ENCODE measurements around the gene TFB2M.

The TFB2M gene

DNA sequence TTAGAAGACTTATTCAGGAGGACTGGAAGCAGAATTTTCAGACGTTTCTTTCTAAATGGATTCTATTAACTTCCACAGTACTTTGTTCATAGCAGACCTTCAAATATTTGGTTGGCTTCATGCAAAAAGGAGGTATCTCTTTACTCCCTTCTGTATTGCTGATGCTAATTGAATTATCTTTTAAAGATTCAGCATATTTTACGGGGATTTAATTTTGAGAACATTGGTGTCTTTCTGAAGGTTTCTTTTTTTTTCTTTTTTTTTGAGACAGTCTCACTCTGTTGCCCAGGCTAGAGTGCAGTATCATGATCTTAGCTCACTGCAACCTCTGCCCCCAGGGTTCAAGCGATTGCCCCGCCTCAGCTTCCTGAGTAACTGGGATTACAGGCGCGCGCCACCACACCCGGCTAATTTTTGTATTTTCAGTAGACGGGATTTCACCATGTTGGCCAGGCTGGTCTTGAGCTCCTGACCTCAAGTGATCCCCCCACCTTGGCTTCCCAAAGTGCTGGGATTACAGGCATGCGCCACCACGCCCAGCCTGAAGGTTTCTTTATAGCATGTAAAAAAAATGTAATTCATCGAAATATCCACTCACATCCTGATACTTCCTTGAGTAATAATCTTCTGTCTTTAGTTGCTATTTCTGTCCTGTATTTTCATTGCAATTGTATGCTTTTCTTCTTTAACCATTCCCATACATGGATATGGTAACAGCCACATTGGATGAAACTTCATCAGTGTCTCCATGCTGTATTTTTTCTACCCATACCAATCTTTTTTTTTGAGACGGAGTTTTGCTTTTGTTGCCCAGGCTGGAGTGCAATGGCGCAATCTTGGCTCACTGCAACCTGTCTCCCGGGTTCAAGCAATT is 14.7 kb upstream of the TFB2M start:
- no peak overlapping the region for H2AFZ ChIP-seq (ENCODE audit: low read depth, low read length)
- WGBS, result 95% methylated on average over 10 of the region's 15 CpGs
- H2BK5ac ChIP-seq (ENCODE audit: low read depth, low read length, poor library complexity, severe bottlenecking), result no peak overlapping the region
- no peak overlapping the region for H2AK5ac ChIP-seq (ENCODE audit: low read length, severe bottlenecking)
- no peak overlapping the region for H3K4me3 ChIP-seq (ENCODE audit: insufficient read depth in 1 of 2, low read depth in 1 of 2, low read length in 2 of 2)
- no peak overlapping the region for H3K27ac ChIP-seq (ENCODE audit: low read length, poor library complexity, severe bottlenecking)
- H3K79me1 ChIP-seq (replicated peaks; ENCODE audit: low read length, poor library complexity, severe bottlenecking), result peaks cover 27% of the 10 kb centered on the region
- H3K36me3 ChIP-seq (ENCODE audit: control insufficient read depth in 1 of 2, insufficient read depth in 2 of 2, low read depth in 1 of 2, low read length in 2 of 2), result peaks cover 3 to 10% of the 10 kb centered on the region in 2 experiments
- H2BK120ac ChIP-seq (ENCODE audit: low read depth, low read length), result no peak overlapping the region
- no peak for DNase-seq
- peaks cover 4% of the 10 kb centered on the region for H3K4me1 ChIP-seq (ENCODE audit: control insufficient read depth, insufficient read depth, low read depth, low read length)
- H2BK12ac ChIP-seq (ENCODE audit: low read length in 2 of 2), result no peak overlapping the region
- H2BK15ac ChIP-seq (ENCODE audit: low read depth, poor library complexity, severe bottlenecking), result no peak overlapping the region
- no peak overlapping the region for H3K23ac ChIP-seq (ENCODE audit: low read length in 2 of 2)
- H3K14ac ChIP-seq (ENCODE audit: low read length in 2 of 2), result no peak overlapping the region
- no peak overlapping the region for H3K4ac ChIP-seq (ENCODE audit: low read depth in 1 of 2, low read length in 2 of 2)
- no peaks in the 10 kb centered on the region for H3K9me3 ChIP-seq (ENCODE audit: control insufficient read depth, low read length)
- no peak overlapping the region for H3K4me2 ChIP-seq (ENCODE audit: low read length, poor library complexity, severe bottlenecking)
- peak overlapping the region; percentile 69 for H3K9ac ChIP-seq (ENCODE audit: low read length)
- H4K8ac ChIP-seq (ENCODE audit: low read length), result no peak overlapping the region
- no peak overlapping the region for H4K91ac ChIP-seq (ENCODE audit: low read length)
- H3K18ac ChIP-seq (ENCODE audit: low read depth in 1 of 2, low read length in 2 of 2), result no peak overlapping the region
- no peaks in the 10 kb centered on the region for H3K27me3 ChIP-seq (ENCODE audit: control insufficient read depth in 1 of 2, insufficient read depth in 1 of 2, low read length in 2 of 2)

DNA sequence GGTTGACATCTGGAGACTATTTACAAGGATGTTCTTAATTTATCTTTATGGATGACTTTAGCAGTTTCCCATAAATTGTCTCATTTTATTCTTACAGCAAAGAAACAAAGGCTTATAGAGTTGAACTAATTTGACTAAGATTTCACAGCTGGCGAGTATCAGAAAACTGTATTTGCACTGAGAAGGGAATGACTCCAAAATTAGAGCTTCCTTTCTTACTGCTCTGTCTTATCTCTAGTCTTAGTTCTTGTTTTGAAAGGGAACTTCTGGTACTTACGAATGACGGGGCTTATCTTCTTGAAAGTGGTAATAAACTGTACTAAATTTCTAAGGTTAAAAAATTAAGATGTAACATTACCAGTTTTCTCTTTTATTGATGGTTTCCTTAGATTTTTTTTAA is 13.8 kb upstream of the TFB2M start:
- no peak overlapping the region for H2BK12ac ChIP-seq (ENCODE audit: low read length in 2 of 2)
- H3K4me2 ChIP-seq (ENCODE audit: low read length, poor library complexity, severe bottlenecking), result no peak overlapping the region
- no peak overlapping the region for H3K4ac ChIP-seq (ENCODE audit: low read depth in 1 of 2, low read length in 2 of 2)
- H3K14ac ChIP-seq (ENCODE audit: low read length in 2 of 2), result no peak overlapping the region
- H3K18ac ChIP-seq (ENCODE audit: low read depth in 1 of 2, low read length in 2 of 2), result no peak overlapping the region
- peaks cover 4% of the 10 kb centered on the region for H3K4me1 ChIP-seq (ENCODE audit: control insufficient read depth, insufficient read depth, low read depth, low read length)
- H3K27ac ChIP-seq (ENCODE audit: low read length, poor library complexity, severe bottlenecking), result no peak overlapping the region
- no peak overlapping the region for H2AK5ac ChIP-seq (ENCODE audit: low read length, severe bottlenecking)
- H2AFZ ChIP-seq (ENCODE audit: low read depth, low read length), result no peak overlapping the region
- no peak overlapping the region for H3K4me3 ChIP-seq (ENCODE audit: insufficient read depth in 1 of 2, low read depth in 1 of 2, low read length in 2 of 2)
- H4K91ac ChIP-seq (ENCODE audit: low read length), result no peak overlapping the region
- H2BK15ac ChIP-seq (ENCODE audit: low read depth, poor library complexity, severe bottlenecking), result no peak overlapping the region
- peaks cover 26% of the 10 kb centered on the region for H3K79me1 ChIP-seq (replicated peaks; ENCODE audit: low read length, poor library complexity, severe bottlenecking)
- no peaks in the 10 kb centered on the region for H3K27me3 ChIP-seq (ENCODE audit: control insufficient read depth in 1 of 2, insufficient read depth in 1 of 2, low read length in 2 of 2)
- no peak overlapping the region for H2BK120ac ChIP-seq (ENCODE audit: low read depth, low read length)
- peak overlapping the region; percentile 69 for H3K9ac ChIP-seq (ENCODE audit: low read length)
- 86% methylated on average over 1 of the region's 3 CpGs for WGBS
- no peak overlapping the region for H4K8ac ChIP-seq (ENCODE audit: low read length)
- no peak overlapping the region for H3K23ac ChIP-seq (ENCODE audit: low read length in 2 of 2)
- peaks cover 3 to 10% of the 10 kb centered on the region in 2 experiments for H3K36me3 ChIP-seq (ENCODE audit: control insufficient read depth in 1 of 2, insufficient read depth in 2 of 2, low read depth in 1 of 2, low read length in 2 of 2)
- peak; percentile 24 for DNase-seq
- no peaks in the 10 kb centered on the region for H3K9me3 ChIP-seq (ENCODE audit: control insufficient read depth, low read length)
- H2BK5ac ChIP-seq (ENCODE audit: low read depth, low read length, poor library complexity, severe bottlenecking), result no peak overlapping the region

GRCh38 chr1:246577720-246578106 is 11.7 kb upstream of the TFB2M start:
- 79% methylated on average over 2 of the region's 2 CpGs for WGBS

DNA sequence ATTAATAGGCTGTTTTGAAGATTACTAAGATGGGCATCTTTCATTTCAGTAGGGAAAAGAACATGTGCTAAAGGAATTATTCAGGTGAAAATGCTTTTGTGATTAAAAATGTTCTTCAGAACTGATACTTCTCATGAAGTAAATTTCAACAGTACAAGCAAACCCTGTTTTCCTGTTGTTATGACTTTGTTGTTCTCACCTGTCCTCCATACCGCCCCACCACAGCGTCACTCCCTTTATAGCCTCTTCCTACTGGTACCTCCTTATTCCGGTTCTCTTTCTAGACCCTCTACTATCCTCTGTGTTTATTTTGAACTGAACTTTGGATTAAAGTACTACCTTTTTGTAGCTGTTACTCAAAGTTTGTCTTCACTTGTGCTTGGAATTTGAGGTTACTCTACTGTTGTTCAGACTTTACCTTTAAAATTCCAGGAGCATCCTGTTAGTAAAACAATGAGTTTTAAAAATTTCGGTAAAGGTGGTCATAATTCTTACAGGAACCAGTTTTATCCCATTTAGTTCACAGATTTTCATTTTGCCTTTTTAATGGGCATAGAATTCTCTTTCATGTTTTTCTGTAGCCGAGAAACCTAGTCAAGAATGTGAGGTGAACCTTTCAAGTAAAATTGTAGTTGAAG is 11.1 kb upstream of the TFB2M start:
- Histone ChIP-seq H3K27me3 (ENCODE audit: control insufficient read depth in 1 of 2, insufficient read depth in 1 of 2, low read length in 2 of 2) (no peaks in the 10 kb centered on the region), H3K79me1 (replicated peaks; ENCODE audit: low read length, poor library complexity, severe bottlenecking) (peaks cover 19% of the 10 kb centered on the region), H3K4ac (ENCODE audit: low read depth in 1 of 2, low read length in 2 of 2) (no peak overlapping the region), H4K8ac (ENCODE audit: low read length) (no peak overlapping the region), H2AFZ (ENCODE audit: low read depth, low read length) (no peak overlapping the region), H2BK12ac (ENCODE audit: low read length in 2 of 2) (no peak overlapping the region), H3K14ac (ENCODE audit: low read length in 2 of 2) (no peak overlapping the region), H3K23ac (ENCODE audit: low read length in 2 of 2) (no peak overlapping the region), H3K9me3 (ENCODE audit: control insufficient read depth, low read length) (no peaks in the 10 kb centered on the region), H3K27ac (ENCODE audit: low read length, poor library complexity, severe bottlenecking) (no peak overlapping the region), H3K36me3 (ENCODE audit: control insufficient read depth in 1 of 2, insufficient read depth in 2 of 2, low read depth in 1 of 2, low read length in 2 of 2) (peaks cover 0 to 2% of the 10 kb centered on the region in 2 experiments), H2BK5ac (ENCODE audit: low read depth, low read length, poor library complexity, severe bottlenecking) (no peak overlapping the region), H2BK120ac (ENCODE audit: low read depth, low read length) (no peak overlapping the region), H3K9ac (ENCODE audit: low read length) (no peak overlapping the region), H3K4me1 (ENCODE audit: control insufficient read depth, insufficient read depth, low read depth, low read length) (peaks cover 3% of the 10 kb centered on the region), H4K91ac (ENCODE audit: low read length) (no peak overlapping the region), H3K4me3 (ENCODE audit: insufficient read depth in 1 of 2, low read depth in 1 of 2, low read length in 2 of 2) (no peak overlapping the region), H3K4me2 (ENCODE audit: low read length, poor library complexity, severe bottlenecking) (no peak overlapping the region), H2BK15ac (ENCODE audit: low read depth, poor library complexity, severe bottlenecking) (no peak overlapping the region), H2AK5ac (ENCODE audit: low read length, severe bottlenecking) (no peak overlapping the region), H3K18ac (ENCODE audit: low read depth in 1 of 2, low read length in 2 of 2) (no peak overlapping the region)
- no peak for DNase-seq
- 96% methylated on average over 3 of the region's 5 CpGs for WGBS

More at GRCh38 chr1:246577720-246578106, 11.7 kb upstream of the TFB2M start:
- Histone ChIP-seq H3K27me3 (ENCODE audit: control insufficient read depth in 1 of 2, insufficient read depth in 1 of 2, low read length in 2 of 2) (no peaks in the 10 kb centered on the region), H2BK5ac (ENCODE audit: low read depth, low read length, poor library complexity, severe bottlenecking) (no peak overlapping the region), H3K14ac (ENCODE audit: low read length in 2 of 2) (no peak overlapping the region), H2AFZ (ENCODE audit: low read depth, low read length) (no peak overlapping the region), H2BK15ac (ENCODE audit: low read depth, poor library complexity, severe bottlenecking) (no peak overlapping the region), H3K23ac (ENCODE audit: low read length in 2 of 2) (no peak overlapping the region), H3K4me2 (ENCODE audit: low read length, poor library complexity, severe bottlenecking) (no peak overlapping the region), H3K79me1 (replicated peaks; ENCODE audit: low read length, poor library complexity, severe bottlenecking) (peaks cover 21% of the 10 kb centered on the region), H3K36me3 (ENCODE audit: control insufficient read depth in 1 of 2, insufficient read depth in 2 of 2, low read depth in 1 of 2, low read length in 2 of 2) (peaks cover 0 to 6% of the 10 kb centered on the region in 2 experiments), H4K91ac (ENCODE audit: low read length) (no peak overlapping the region), H3K4me1 (ENCODE audit: control insufficient read depth, insufficient read depth, low read depth, low read length) (peaks cover 3% of the 10 kb centered on the region), H3K18ac (ENCODE audit: low read depth in 1 of 2, low read length in 2 of 2) (no peak overlapping the region), H3K9me3 (ENCODE audit: control insufficient read depth, low read length) (no peaks in the 10 kb centered on the region), H2BK120ac (ENCODE audit: low read depth, low read length) (no peak overlapping the region), H2AK5ac (ENCODE audit: low read length, severe bottlenecking) (no peak overlapping the region), H3K4me3 (ENCODE audit: insufficient read depth in 1 of 2, low read depth in 1 of 2, low read length in 2 of 2) (no peak overlapping the region), H3K4ac (ENCODE audit: low read depth in 1 of 2, low read length in 2 of 2) (no peak overlapping the region), H2BK12ac (ENCODE audit: low read length in 2 of 2) (no peak overlapping the region), H3K27ac (ENCODE audit: low read length, poor library complexity, severe bottlenecking) (no peak overlapping the region), H3K9ac (ENCODE audit: low read length) (peak overlapping the region; percentile 14), H4K8ac (ENCODE audit: low read length) (no peak overlapping the region)
- no peak for DNase-seq
